OCI-LY1 (cell line): ENCODE measurements around the gene SPAG9.

Experiments
- EZH2 ChIP-seq: fragments of 200-600 bp; sonication (generic), shearing (Covaris generic); IDR thresholded peaks from 2 replicates; pipeline ENCODE4 v1.8.0; 2017; ENCODE audit warnings: borderline replicate concordance, mixed run types, mild to moderate bottlenecking, antibody characterized with exemption, low read length, moderate library complexity, mixed read lengths
- TF ChIP-seq, protein P1 (sequence below): fragments of 200-600 bp; sonication (generic), shearing (Covaris generic); IDR thresholded peaks from 2 replicates; pipeline ENCODE4 v1.5.1; 2017; ENCODE audit warnings: mild to moderate bottlenecking, antibody characterized with exemption, low read length, moderate library complexity, mixed read lengths

DNA sequence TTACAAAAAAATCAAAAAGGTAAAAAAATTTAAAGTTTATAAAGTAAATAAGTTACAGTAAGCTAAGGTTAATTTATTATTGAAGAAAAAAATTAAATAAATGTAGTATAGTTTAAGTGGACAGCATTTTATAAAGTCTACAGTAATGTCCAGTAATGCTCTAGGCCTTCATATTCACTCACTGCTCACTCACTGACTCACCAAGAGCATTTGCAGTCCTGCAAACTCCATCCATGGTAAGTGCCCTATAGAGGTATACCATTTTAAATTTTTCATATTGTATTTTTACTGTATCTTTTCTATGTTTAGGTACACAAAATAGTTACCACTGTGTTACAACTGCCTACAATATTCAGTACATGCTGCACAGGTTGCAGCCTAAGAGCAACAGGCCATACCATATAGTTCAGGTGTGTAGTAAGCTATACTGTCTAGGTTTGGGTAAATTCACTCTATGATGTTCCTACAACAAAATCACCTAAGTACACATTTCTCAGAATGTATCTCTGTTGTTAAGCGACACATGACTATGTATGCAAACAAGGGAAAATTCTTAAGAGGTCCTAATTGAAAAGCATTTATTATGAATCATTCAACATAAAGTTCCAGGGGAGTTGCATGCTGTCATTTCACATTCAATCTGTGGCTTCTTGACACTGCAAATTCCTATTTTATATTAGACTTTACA, 92.3 kb downstream of the SPAG9 start:
- TF ChIP-seq, protein P1, sequence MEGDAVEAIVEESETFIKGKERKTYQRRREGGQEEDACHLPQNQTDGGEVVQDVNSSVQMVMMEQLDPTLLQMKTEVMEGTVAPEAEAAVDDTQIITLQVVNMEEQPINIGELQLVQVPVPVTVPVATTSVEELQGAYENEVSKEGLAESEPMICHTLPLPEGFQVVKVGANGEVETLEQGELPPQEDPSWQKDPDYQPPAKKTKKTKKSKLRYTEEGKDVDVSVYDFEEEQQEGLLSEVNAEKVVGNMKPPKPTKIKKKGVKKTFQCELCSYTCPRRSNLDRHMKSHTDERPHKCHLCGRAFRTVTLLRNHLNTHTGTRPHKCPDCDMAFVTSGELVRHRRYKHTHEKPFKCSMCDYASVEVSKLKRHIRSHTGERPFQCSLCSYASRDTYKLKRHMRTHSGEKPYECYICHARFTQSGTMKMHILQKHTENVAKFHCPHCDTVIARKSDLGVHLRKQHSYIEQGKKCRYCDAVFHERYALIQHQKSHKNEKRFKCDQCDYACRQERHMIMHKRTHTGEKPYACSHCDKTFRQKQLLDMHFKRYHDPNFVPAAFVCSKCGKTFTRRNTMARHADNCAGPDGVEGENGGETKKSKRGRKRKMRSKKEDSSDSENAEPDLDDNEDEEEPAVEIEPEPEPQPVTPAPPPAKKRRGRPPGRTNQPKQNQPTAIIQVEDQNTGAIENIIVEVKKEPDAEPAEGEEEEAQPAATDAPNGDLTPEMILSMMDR = no peak
- no peak for TF ChIP-seq EZH2
